HTR-8/SVneo (cell line): ENCODE data around the gene TTC22.

Experiments
- DNase-seq: peaks from one replicate; pipeline ENCODE4 v3.0.0; 2011; ENCODE audit warnings: low spot score, mixed read lengths; ENCODE audit not compliant: insufficient read length
- FAIRE-seq: peaks from 2 replicates; lab custom pipeline; 2011; peaks lifted over from hg19 to GRCh38; lab: Jason Lieb, UNC

TTC22 gene

DNA sequence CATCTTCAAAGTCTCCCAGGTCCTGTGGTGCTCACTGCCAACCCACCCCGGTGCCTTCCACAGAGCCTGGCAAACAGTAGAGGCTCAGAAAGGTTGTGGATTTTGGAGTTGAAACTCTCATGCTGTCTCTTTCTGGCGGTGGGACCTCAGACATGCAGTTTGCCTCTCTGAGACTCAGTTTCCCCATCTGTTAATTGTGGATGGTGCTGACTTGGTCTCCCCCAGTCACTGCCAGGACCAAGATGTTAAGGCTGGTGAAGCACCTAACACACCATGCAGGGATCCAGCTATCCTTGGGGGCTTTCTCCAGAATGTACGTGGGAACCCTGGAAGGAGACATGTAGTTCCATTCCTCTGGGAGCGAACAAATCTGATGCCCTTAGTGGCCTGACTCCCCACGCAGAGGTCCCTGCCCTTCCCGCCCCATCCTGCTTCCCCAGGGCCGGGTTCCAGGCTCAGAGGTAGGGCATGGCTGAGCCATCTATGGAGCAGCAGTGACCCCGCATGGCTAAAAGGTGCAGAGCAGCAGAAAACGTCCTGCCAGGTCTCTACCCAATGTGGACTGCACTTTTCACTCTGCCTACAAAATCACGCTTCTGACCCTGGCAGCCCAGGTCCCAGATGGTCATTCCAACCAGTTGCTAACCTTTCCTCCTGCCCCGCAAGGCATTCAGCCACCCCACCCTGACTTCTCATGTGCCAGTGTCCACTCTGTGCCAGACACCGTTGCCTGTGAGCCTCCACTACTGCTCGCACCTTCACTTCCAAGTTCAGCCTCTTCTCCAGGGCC, 9.2 kb upstream of the TTC22 start:
- DNase-seq: peak; percentile 76
- FAIRE-seq: peak; percentile 60

DNA sequence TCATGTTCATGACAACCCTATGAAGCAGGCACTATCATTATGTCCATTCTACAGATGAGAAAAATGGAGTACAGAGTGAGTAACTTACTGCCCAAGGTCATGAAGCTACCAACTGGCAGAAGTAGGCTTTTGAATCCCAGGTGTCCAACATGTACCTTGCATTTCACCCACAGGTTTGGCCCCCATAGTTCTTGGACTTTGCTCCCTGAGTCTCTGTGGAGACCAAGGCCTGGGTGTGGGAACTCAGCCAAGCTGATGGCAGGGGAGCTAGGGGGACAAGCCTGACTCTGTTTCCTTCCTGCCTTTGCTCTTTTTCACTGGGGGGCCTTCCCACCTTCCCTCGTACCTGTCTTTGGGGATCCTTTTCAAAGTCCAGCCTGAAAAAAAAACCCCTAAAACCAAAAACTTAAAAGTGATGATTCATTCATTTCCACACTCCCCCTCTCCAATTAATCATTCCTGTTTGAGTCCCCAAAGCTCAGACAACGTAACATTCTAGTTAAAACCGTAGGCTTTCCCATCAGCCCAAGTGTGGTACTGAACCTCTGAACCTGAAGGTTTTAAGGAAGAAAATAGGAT, 8.5 kb upstream of the TTC22 start:
- FAIRE-seq (no peak), DNase-seq (no peak)

DNA sequence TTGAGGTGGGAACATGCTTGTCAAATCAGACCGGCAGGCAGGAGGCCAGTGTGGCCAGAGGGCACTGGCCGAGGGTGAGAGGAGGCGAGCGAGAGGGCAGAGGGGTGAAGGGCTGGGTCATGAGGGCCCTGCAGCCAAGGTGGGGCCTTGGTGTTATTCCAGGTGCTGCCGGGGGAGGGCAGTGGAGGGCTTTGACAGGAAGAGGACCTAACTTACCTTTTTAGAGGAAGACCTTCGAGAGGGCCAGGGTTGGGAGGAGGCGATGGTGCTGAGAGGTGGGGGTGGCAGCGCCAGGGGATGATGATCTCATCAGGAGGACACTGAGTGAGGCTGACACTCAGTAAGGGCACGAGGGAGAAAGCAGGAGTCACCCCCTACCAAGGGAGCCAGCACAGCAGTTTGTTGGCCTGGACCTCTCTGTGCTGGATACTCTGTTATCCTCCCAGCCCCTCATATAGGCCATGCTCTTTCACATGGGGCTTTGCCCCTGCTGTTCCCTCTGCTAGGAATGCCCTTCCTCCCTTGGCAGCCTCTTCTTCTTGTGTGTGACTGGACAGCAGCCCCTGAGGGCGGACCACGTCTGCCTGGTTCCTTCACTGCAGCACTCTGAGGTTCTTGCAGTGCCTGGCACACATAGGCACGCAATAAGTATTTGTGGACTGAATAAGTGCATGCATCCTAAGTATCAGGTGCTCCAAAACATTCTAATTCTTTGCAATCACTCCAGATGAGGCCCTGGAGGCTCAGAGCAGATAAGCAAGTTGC, 7.5 kb upstream of the TTC22 start:
- no peak for DNase-seq
- FAIRE-seq: no peak

DNA sequence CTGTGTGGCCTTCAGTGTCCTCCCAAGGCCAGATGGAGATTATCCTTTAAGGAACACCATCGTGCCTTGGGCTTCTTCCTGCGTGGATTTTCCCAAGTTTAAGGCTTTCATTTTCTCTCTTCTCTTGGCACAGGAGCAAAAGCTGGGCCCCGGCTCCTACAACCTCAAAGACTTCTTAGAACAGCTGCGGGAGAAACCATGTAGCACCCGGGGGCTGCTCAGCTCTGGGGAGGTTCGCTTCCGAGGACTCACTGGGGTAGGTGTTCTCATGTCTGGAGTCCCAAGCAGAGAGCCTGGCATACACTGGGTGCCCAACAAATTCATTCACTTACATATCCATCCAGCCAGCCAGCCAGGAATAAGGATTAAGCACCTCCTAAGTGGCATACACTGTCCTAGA, 6.6 kb upstream of the TTC22 start:
- no peak for DNase-seq
- FAIRE-seq: no peak

- DNase-seq (no peak), FAIRE-seq (no peak)
These were observed 5.9 kb upstream of the TTC22 start for GRCh38 chr1:54806931-54807611.

DNA sequence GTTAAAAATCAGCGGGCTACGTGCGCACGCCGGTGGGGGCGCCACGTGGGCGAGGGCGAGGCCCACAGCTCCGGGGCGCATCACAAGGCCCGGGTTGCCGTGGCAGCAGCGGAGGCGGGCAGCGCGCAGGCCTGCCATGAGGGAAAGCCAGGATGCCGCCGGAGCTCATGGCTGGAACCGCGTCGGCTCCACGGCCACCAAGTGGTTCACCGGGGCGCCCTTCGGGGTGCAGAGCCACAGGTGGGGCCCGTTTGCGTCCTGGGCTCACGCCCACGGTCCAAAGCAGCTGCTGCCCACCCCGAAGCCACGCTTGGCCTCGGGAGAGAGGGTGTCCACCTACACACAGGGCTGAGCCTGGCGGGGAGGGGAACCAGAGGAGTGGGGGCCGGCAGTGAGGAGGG, 4.9 kb upstream of the TTC22 start:
- no peak for DNase-seq
- FAIRE-seq: no peak

DNA sequence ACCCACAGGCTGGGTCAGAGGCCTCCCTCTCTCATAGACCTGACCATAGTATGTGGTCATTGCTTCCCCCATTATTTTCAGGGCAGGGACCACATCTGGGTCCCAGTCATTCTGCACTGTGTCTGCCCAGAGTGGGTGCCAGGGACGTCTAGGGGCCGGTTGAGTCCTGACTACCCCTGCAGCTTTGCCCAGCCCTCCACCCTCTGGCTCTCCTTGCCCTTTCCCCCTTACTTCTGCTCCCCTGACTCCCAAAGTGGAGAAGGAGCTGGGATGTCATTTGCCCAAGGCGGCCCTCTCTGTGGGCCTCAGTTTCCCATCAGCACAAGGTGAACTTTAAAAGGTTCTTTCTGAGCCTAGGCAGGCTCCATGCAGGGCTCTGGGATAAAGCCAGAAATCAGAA, 4.3 kb upstream of the TTC22 start:
- no peak for DNase-seq
- FAIRE-seq: no peak

DNA sequence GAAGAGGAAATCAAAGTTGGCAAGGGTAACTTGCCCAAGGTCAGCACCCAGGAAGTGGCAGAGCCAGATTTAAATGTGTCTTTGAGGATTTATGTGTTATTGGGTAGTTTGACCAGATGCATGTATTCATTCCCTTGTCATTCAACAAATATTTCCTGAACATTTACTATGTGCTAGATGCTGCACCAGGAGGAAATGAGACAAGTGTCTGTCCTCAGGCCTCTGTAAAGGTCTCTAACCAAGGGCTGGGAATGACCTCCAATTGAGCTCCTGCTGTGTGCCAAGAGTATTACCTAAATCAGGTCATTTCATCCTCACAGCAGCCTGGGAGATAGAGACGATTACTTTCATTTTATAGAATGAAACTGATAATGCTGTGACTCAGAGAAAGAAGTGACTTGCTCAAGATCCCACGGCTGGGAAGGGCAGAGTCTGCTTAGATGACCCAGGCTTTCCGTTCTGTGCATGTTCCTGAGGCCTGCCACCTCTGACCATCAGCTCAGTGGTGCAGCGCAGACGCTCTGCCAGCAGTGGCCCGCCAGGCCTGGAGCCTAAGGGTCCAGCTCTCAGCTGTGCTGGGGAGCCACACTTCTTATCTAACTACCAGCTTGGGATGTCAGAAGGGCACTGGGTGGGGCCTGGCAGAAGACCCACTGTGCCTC, 3.5 kb upstream of the TTC22 start:
- no peak for DNase-seq

GRCh38 chr1:54803761-54804470, 2.8 kb upstream of the TTC22 start:
- no peak for DNase-seq
- no peak for FAIRE-seq

More for the DNA sequence above, 3.5 kb upstream of the TTC22 start:
- no peak for FAIRE-seq

GRCh38 chr1:54800041-54800898, 853 bp downstream of the TTC22 start:
- DNase-seq (no peak), FAIRE-seq (no peak)

GRCh38 chr1:54798769-54799641, 2.1 kb downstream of the TTC22 start:
- DNase-seq: no peak
- no peak for FAIRE-seq

GRCh38 chr1:54798206-54798605, 2.9 kb downstream of the TTC22 start:
- DNase-seq: no peak
- no peak for FAIRE-seq

DNA sequence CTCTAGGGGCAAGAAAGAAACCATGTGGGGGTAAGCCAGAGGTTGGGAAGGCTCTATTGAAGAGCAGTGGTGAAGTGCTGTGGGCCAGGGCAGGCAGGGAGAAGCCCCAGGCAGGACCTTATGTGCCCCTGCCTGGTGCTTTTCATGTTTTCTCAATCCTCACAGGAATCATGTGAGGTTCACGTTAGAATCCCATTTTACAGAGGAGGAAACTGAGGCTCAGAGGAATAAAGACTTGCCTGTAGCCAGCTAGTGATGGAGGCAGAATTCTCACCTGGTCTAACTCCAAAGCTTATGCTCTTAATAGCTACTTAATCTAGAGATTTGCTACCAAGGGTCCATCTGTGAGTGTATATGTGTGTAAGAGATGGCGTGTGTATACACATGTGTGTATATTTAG, 4.2 kb downstream of the TTC22 start:
- FAIRE-seq: no peak
- no peak for DNase-seq

DNA sequence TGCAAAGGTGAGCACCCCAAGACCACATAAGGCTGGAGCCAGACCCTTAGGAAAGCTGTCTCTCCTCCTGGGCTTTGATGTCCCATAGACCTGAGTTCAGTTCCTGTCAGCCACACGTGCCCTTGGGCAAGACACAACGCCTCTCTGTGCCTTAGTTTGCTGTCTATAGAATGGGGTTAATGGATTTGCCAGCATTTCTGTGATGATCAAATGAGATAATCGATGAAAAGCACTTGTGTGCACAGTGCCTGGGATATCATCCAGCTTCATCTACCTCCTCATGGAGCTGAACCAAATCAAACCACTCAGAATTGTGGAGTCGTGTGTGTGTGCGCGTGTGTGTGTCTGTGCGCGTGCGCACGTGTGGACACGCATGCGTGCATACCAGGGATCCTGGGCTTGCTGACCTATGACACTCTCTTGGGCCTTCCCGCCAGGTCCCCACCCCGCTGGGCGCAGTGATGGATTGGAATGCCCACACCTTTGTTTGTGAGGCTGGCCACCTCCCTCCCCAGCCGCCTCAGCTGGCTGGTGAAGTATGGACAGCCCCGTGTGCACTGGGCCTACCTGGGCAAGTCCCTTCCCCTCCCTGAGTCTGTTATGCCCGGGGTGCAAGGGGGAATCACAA, 5.2 kb downstream of the TTC22 start:
- DNase-seq (no peak), FAIRE-seq (no peak)

- FAIRE-seq (no peak), DNase-seq (no peak)
These were observed 5.8 kb downstream of the TTC22 start for GRCh38 chr1:54795356-54795665.

DNA sequence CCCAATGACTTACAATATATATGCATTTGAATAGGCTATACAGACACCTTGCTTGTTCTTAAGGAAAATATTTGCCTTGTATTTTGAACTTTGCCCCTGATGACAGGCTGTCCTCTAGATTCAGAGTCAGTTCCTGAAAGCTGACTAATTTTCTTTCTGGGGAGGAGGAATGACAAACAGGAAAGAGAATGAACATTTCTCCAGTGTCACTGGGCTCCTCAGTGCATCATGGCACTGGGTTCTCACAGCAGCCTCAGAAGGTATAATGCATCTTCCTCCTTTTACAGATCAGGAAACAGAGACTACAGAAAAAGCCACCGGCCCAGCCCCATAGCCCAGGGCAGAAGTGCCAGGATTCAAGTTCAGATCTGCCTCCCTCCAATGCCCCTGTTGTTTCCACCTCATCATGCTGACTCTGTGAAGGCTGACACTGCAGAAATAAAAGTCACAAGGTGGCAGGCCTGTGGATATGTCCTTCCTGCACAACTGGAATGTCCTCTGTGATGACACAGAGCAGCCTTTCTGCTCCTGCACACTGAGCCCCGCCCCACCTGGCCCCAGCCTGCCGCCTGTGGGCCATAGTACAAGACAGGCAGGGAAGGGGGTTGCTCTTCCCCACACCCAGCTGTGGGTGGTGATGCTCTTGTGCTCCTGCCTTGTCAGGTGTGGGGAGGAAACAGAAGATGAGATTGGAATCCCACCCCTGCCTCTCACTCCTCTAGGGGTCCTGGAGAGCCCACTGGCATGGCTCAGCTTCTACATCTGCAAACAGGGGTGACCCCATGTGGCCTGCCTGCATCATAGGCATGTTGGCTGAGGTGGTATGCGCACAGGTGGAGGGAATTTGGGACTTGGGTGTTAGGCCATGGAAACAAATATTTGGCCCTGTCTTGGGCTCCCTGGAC, 6.4 kb downstream of the TTC22 start:
- FAIRE-seq (no peak), DNase-seq (peak; percentile 28)
